OCI-LY7 (cell line): Measurements from ENCODE around the gene PAK1.

Experiments used
- CTCF ChIP-seq: fragments of 200-600 bp; sonication (generic); conservative IDR thresholded peaks from 2 replicates; pipeline ENCODE4 v1.5.1; 2014; ENCODE audit warnings: mild to moderate bottlenecking, antibody characterized with exemption, low read length, moderate library complexity, mixed read lengths
- EZH2phosphoT487 ChIP-seq: fragments of 200-600 bp; sonication (generic); IDR thresholded peaks from 2 replicates; pipeline ENCODE4 v1.6.1; 2018; ENCODE audit warnings: low read depth, borderline replicate concordance, mild to moderate bottlenecking, mixed run types, antibody characterized with exemption, low read length, moderate library complexity, mixed read lengths

GRCh38 chr11:77475206-77475605 is 1.3 kb upstream of the PAK1 start:
- TF ChIP-seq CTCF: no peak
- TF ChIP-seq EZH2phosphoT487: no peak
